K562 (cell line): ENCODE measurements around the gene NACC1. TPM values are rescaled to one million over a fixed set of nuclear protein-coding genes. Genes with fewer than 3 reads are reported as not detected.

Experiments used
- BRF1 ChIP-seq: IDR thresholded peaks from 3 replicates; pipeline ENCODE4 v1.6.1; 2011; ENCODE audit warnings: borderline replicate concordance, mild to moderate bottlenecking; ENCODE audit not compliant: insufficient read length; ENCODE audit errors: extremely low read depth
- EHMT2 ChIP-seq: fragments of 450-650 bp; IDR thresholded peaks from 2 replicates; pipeline ENCODE4 v1.6.1; 2018; ENCODE audit warnings: antibody characterized with exemption
- EWSR1 ChIP-seq: fragments of 450-650 bp; IDR thresholded peaks from 2 replicates; pipeline ENCODE4 v1.6.1; 2018; ENCODE audit warnings: borderline replicate concordance, mild to moderate bottlenecking, low read depth, moderate library complexity; ENCODE audit not compliant: partially characterized antibody
- FOSL1 ChIP-seq: fragments of 200-800 bp; sonication (Bioruptor generic); conservative IDR thresholded peaks from 2 replicates; pipeline ENCODE4 v1.6.1; 2016; ENCODE audit warnings: missing genetic modification characterization, missing compliant biosample characterization
- GATAD2A ChIP-seq: fragments of 450-650 bp; IDR thresholded peaks from 2 replicates; pipeline ENCODE4 v1.6.1; 2017
- KAT2B ChIP-seq: IDR thresholded peaks from one replicate; pipeline ENCODE4 v1.6.1; 2012; ENCODE audit warnings: low read depth, mild to moderate bottlenecking, control low read depth, inconsistent platforms, low read length, moderate library complexity
- KDM2B ChIP-seq: fragments of 250-450 bp; sonication (Bioruptor Pico); IDR thresholded peaks from 2 replicates; pipeline ENCODE4 v1.8.0; 2021; ENCODE audit warnings: mild to moderate bottlenecking, moderate library complexity
- KLF1 ChIP-seq: fragments of 450-650 bp; IDR thresholded peaks from 2 replicates; pipeline ENCODE4 v1.6.1; 2016; ENCODE audit warnings: missing genetic modification characterization, missing compliant biosample characterization
- MIER1 ChIP-seq: fragments of 450-650 bp; IDR thresholded peaks from 2 replicates; pipeline ENCODE4 v1.6.1; 2016; ENCODE audit warnings: antibody characterized with exemption, mild to moderate bottlenecking, low read depth
- RBM15 ChIP-seq: fragments of 200-400 bp; formaldehyde crosslinking; IDR thresholded peaks from 2 replicates; pipeline ENCODE4 v1.6.1; 2018; ENCODE audit warnings: mild to moderate bottlenecking, low read length, moderate library complexity; ENCODE audit not compliant: insufficient read depth
- SREBF2 ChIP-seq: sonication (generic); formaldehyde crosslinking; IDR thresholded peaks from 2 replicates; pipeline ENCODE4 v1.4.0; 2020; ENCODE audit warnings: mild to moderate bottlenecking, missing genetic modification reagents
- SRF ChIP-seq, 2 experiments: fragments of 250-450, 450-650 bp in 1 of 2; sonication (Bioruptor Pico) in 1 of 2; sonication (generic) in 1 of 2; formaldehyde crosslinking; IDR thresholded peaks; 2 replicates each; pipeline versions ENCODE4 v1.5.0 to v1.5.1; 2020 to 2022; ENCODE audit warnings: mild to moderate bottlenecking in 1 of 2, missing genetic modification reagents in 1 of 2
- TAF15 ChIP-seq: fragments of 200-400 bp; formaldehyde crosslinking; IDR thresholded peaks from 2 replicates; pipeline ENCODE4 v1.6.1; 2017; ENCODE audit warnings: mild to moderate bottlenecking, low read depth, low read length, moderate library complexity
- TBL1XR1 ChIP-seq, 2 experiments: IDR thresholded peaks; 2 replicates each; pipeline ENCODE4 v1.6.1; 2012; ENCODE audit warnings: improper control_type of control experiment in 2 of 2, low read length in 2 of 2, mild to moderate bottlenecking in 1 of 2
- TEAD1 ChIP-seq, 2 experiments: fragments of 450-650 bp in 1 of 2; sonication (generic) in 1 of 2; formaldehyde crosslinking; IDR thresholded peaks; 2 replicates each; pipeline versions ENCODE4 v1.4.0 to v1.8.0; 2020 to 2022; ENCODE audit warnings: mild to moderate bottlenecking in 2 of 2, missing genetic modification reagents in 1 of 2
- TFE3 ChIP-seq: fragments of 450-650 bp; formaldehyde crosslinking; IDR thresholded peaks from 2 replicates; pipeline ENCODE4 v1.4.0; 2020; ENCODE audit warnings: mild to moderate bottlenecking, mixed read lengths
- U2AF2 ChIP-seq: fragments of 200-400 bp; formaldehyde crosslinking; optimal IDR thresholded peaks from 2 replicates; pipeline ENCODE3; 2017; ENCODE audit warnings: low read depth, mild to moderate bottlenecking, low read length
- ZBTB9 ChIP-seq: fragments of 450-650 bp; formaldehyde crosslinking; IDR thresholded peaks from 2 replicates; pipeline ENCODE4 v1.4.0; 2020; ENCODE audit warnings: mild to moderate bottlenecking, moderate library complexity
- ZNF124 ChIP-seq: sonication (generic); formaldehyde crosslinking; IDR thresholded peaks from 2 replicates; pipeline ENCODE4 v1.8.1; 2022; ENCODE audit warnings: missing genetic modification reagents
- ZNF197 ChIP-seq: fragments of 200-800 bp; sonication (Bioruptor generic); IDR thresholded peaks from 2 replicates; pipeline ENCODE4 v1.6.1; 2016; ENCODE audit warnings: low read depth, missing genetic modification characterization, missing compliant biosample characterization
- ZNF263 ChIP-seq: sonication (generic); formaldehyde crosslinking; IDR thresholded peaks from 2 replicates; pipeline ENCODE4 v1.8.0; 2022; ENCODE audit warnings: mild to moderate bottlenecking, missing genetic modification reagents, borderline replicate concordance
- ZNF324 ChIP-seq: fragments of 250-450 bp; sonication (Bioruptor Pico); IDR thresholded peaks from 2 replicates; pipeline ENCODE4 v1.4.0; 2020; ENCODE audit warnings: mild to moderate bottlenecking
- ZNF766 ChIP-seq: fragments of 200-800 bp; sonication (Bioruptor generic); conservative IDR thresholded peaks from 2 replicates; pipeline ENCODE4 v1.6.1; 2016; ENCODE audit warnings: missing genetic modification characterization, missing compliant biosample characterization
- polyA plus RNA-seq, 8 experiments: library from polyadenylated mRNA; depleted of rRNA in 4 of 8; stranded (reverse) in 5 of 8; unstranded in 3 of 8; fragments of >200 nt; fragmentation: Nextera tagmentation in 2 of 8; fragmentation: Illumina TruSeq in 1 of 8; extraction: Ambion mirVana in 2 of 8; extraction: Trizol in 1 of 8; gene quantifications; 2 replicates each; pipeline versions ENCODE4 v1.2.1 to v1.2.3, GENCODE V29; 2011 to 2014; ENCODE audit warnings: inconsistent platforms in 1 of 8, missing spikeins in 1 of 8
- total RNA-seq, 7 experiments: library from RNA; depleted of rRNA in 6 of 7; stranded (reverse); fragments of >200 nt in 6 of 7; fragmentation: Illumina TruSeq in 2 of 7; extraction: Trizol in 2 of 7; gene quantifications; 2 replicates each; pipeline versions ENCODE4 v1.2.1 to v1.2.3, GENCODE V29; 2011 to 2021; ENCODE audit warnings: low replicate concordance in 1 of 7
- TF ChIP-seq, protein P1 (sequence below): sonication (generic); formaldehyde crosslinking; IDR thresholded peaks from 2 replicates; pipeline ENCODE4 v1.8.0; 2022; ENCODE audit warnings: missing genetic modification reagents, mild to moderate bottlenecking, moderate library complexity, borderline replicate concordance
- TF ChIP-seq, protein P2 (sequence below): sonication (generic); formaldehyde crosslinking; IDR thresholded peaks from 2 replicates; pipeline ENCODE4 v1.8.1; 2023; ENCODE audit warnings: mild to moderate bottlenecking, missing genetic modification reagents, moderate library complexity

The NACC1 gene
- total and polyA plus RNA-seq, 9 of the 15 experiments (the other 6 are each of a cell fraction or from before 2014, with no cell fraction given) = 0.04 to 96.6 (median 25.8) TPM

GRCh38 chr19:13100031-13100588 is 18.0 kb upstream of the NACC1 start (continued):
- 0 out of 2 replicates have a peak, but pooled peaks have one; percentile 4 for TF ChIP-seq ZNF263 (CRISPR knock-in tag)
- TF ChIP-seq BRF1 = no peak
- no peak for TF ChIP-seq ZNF197 (CRISPR knock-in tag)
- TF ChIP-seq KAT2B = no peak
- peak in 1 of 2 experiments; percentile 90; a peak in 2 of 4 replicates for TF ChIP-seq TEAD1 (CRISPR knock-in tag; IDR thresholded peaks at IDR 0.05)
- TF ChIP-seq TFE3 (CRISPR knock-in tag) = no peak
- peak; percentile 100 for TF ChIP-seq ZBTB9
- no peak for TF ChIP-seq SRF (CRISPR knock-in tag; IDR thresholded peaks at IDR 0.05)
- TF ChIP-seq RBM15 = no peak
- TF ChIP-seq, protein P1, sequence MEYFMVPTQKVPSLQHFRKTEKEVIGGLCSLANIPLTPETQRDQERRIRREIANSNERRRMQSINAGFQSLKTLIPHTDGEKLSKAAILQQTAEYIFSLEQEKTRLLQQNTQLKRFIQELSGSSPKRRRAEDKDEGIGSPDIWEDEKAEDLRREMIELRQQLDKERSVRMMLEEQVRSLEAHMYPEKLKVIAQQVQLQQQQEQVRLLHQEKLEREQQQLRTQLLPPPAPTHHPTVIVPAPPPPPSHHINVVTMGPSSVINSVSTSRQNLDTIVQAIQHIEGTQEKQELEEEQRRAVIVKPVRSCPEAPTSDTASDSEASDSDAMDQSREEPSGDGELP = 0 out of 2 replicates have a peak, but pooled peaks have one; percentile 37
- TF ChIP-seq ZNF324 (CRISPR knock-in tag) = no peak
- no peak for TF ChIP-seq U2AF2
- TF ChIP-seq EWSR1 = no peak
- TF ChIP-seq ZNF766 (CRISPR knock-in tag) = no peak; the same call in 1 of the 2 replicates
- peak in 1 of 2 experiments; percentile 42; a peak in 1 of 4 replicates for TF ChIP-seq TBL1XR1 (IDR thresholded peaks at IDR 0.05; ENCODE audit: low read length in 2 of 2)
- no peak for TF ChIP-seq ZNF124 (CRISPR knock-in tag)
- TF ChIP-seq FOSL1 (tag) = no peak
- TF ChIP-seq KLF1 (tag) = no peak
- no peak for TF ChIP-seq SREBF2 (CRISPR knock-in tag)
- no peak for TF ChIP-seq MIER1
- peak; percentile 47; the same call in 1 of the 2 replicates for TF ChIP-seq EHMT2
- TF ChIP-seq KDM2B (CRISPR knock-in tag) = no peak
- TF ChIP-seq, protein P2, sequence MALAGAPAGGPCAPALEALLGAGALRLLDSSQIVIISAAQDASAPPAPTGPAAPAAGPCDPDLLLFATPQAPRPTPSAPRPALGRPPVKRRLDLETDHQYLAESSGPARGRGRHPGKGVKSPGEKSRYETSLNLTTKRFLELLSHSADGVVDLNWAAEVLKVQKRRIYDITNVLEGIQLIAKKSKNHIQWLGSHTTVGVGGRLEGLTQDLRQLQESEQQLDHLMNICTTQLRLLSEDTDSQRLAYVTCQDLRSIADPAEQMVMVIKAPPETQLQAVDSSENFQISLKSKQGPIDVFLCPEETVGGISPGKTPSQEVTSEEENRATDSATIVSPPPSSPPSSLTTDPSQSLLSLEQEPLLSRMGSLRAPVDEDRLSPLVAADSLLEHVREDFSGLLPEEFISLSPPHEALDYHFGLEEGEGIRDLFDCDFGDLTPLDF (CRISPR knock-in tag) = no peak
- no peak for TF ChIP-seq TAF15
- peak; percentile 59; the same call in 1 of the 2 replicates for TF ChIP-seq GATAD2A
